GOT3 (cell line): ENCODE data around the gene SMG5.
"Not testable (repeated sequence)": the region's sequence is repeated elsewhere in the genome, so short reads cannot be mapped to it uniquely, and the experiment has no call there.

ENCODE experiments used
- DNase-seq: peaks from one replicate; lab custom pipeline; 2025; ENCODE audit warnings: mixed read lengths; lab: John Stamatoyannopoulos, UW

Gene SMG5

DNA sequence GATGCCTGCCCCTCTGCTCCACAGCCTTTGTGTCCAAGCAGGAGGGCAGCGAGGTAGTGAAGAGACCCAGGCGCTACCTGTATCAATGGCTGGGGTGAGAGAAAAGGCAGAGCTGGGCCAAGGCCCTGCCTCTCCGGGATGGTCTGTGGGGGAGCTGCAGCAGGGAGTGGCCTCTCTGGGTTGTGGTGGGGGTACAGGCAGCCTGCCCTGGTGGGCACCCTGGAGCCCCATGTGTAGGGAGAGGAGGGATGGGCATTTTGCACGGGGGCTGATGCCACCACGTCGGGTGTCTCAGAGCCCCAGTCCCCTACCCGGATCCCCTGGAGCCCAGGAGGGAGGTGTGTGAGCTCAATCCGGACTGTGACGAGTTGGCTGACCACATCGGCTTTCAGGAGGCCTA is 39.9 kb downstream of the SMG5 start:
- DNase-seq = no peak

- no peak for DNase-seq
These were observed 40.7 kb downstream of the SMG5 start, which contains the start of gene BGLAP for GRCh38 chr1:156241926-156242325. Gene BGLAP (plus strand): TSS chr1:156242184. CDS start chr1:156242232, 48 bp downstream.

- DNase-seq = no peak
These were observed 41.3 kb downstream of the SMG5 start for GRCh38 chr1:156241311-156241811.

GRCh38 chr1:156238248-156238647 is 44.4 kb downstream of the SMG5 start:
- DNase-seq = no peak

DNA sequence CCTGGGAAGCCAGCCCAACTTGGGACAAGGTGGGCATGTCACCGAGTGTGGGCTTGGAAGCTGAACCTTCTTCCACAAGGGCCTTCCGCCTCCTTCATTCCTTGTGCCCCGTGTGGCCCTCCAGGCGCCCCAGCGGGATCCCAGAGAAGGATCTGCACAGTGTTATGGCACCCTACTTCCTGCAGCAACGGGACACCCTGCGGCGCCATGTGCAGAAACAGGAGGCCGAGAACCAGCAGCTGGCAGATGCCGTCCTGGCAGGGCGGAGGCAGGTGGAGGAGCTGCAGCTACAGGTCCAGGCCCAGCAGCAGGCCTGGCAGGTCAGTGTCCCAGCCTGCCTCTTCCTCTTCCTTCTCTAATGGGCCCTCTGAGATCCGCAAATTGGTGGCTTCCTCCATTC is 46.5 kb downstream of the SMG5 start:
- no peak for DNase-seq

DNA sequence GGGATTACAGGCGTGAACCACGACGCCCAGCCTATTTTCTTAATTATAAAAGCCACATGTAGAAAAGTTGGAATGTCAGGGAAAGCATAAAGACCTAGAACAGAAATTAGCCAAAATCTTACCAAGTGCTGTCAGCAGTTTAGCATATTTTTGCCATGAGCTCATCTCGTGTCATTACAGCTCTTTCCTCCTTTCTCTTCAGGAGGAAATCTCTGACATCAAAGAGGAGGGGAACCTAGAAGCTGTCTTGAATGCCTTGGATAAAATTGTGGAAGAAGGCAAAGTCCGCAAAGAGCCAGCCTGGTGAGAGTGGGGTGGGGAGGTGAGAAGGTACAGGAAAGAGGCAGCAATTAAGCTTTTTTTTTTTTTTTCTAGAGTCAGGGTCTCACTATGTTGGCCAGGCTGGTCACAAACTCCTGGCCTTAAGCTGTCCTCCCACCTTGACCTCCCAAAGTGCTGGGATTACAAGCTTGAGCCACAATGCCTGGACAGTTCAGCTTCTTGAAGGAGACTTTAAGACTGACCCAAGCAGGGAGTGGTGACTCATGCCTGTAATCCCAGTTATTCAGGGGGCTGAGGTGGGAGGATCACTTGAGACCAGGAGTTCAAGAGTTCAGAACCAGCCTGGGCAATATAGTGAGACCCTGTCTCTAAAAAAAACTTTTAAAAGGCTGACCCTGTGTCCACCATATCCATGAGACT is 49.0 kb downstream of the SMG5 start:
- no peak for DNase-seq

DNA sequence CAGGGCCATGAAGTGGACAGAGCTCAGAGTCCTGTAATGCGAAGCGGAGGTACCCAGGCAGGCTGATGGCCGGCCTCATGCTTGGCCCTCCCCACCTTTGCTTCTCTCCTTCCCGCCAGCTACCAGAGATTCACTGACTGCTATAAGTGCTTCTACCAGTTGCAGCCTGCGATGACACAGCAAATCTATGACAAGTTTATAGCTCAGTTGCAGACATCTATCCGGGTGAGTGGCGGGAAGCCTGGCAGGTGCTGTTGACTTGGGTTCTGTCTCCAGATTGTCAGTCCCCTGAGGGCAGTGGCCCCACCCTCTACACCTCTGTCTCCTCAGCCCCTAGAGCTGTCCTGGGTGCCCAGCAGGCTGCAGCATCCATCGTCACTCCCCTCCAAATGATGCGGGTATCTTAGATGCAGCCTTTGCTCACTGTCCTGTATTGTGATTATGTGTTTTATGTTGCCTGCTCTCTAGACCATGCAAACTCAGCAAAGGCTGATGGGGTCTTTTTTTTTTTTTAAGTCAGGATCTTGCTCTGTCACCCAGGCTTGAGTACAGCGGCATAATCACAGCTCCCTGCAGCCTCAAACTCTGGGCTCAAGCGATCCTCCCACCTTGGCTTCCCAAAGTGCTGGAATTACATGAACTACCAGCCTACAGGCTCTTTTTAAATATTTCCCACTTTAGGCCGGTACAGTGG is 50.3 kb downstream of the SMG5 start:
- no peak for DNase-seq

GRCh38 chr1:156230473-156230837 is 52.2 kb downstream of the SMG5 start:
- DNase-seq = no peak

DNA sequence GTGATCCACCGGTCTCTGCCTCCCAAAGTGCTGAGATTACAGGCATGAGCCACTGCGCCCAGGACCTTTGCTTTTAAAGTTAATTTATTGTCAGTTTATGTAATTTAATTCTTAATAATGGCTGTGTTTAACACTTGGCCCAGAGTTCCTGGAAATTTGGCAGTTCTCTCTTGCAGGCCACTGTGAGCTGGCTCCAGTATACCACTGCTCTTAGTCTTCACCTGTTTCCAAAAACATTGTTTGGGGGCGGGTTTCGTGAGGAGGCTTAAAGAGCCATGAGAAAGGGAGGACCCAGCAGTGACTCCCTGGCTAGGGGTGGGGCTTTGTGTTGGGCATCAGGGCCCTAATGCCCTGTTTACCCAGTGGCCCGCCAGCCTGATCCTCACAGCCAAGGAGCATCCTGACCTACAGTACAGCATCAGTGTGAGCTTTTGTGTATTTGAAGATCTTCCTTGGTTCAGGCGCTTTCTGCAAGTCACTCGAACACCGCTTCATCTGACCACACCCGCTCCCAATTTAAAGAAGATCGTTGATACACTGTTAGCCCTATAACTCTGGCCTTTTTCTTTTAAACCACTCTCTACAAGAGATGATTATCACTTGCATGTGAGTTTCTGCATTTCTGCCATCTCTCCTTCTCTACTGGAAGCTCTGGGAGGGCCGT is 52.7 kb downstream of the SMG5 start:
- DNase-seq = no peak

DNA sequence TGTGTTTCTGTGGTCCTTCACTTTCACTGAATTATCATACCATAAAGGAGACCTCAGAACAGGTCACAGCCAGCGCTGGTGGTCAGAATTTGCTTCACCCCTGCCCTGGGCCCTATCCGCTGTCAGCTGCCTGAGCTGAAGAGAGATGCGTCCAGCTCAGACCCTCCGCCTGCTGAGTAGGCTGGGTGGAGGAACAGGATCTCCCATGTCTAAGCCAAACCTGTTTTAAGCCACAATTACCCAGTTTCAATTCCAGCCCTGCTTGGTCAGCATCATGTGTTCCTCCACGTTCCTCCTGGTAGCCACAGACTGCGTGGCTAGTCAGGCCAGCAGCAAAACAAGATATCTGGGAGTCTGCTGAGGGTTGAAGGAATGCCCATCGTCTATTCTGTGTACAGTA is 54.1 kb downstream of the SMG5 start:
- no peak for DNase-seq

DNA sequence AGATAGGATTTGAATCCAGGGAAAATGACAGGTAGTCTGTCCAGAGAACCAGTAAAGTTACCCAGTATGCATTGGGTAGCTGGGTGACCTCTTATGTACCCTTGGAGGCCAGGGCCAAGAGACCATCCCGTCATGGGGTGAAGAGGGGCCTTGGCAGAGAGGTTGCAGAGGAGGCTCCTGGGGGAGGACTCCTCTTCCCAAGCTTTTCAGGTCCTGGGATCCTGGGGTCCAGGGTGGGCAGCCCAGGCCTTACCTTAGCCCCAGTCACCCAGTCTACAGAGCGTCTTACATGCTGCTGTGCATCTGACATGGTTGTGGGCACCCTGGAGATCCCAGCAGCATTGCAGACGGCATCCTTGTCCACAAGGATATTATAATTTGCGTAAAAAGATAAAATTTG is 55.8 kb downstream of the SMG5 start:
- no peak for DNase-seq

DNA sequence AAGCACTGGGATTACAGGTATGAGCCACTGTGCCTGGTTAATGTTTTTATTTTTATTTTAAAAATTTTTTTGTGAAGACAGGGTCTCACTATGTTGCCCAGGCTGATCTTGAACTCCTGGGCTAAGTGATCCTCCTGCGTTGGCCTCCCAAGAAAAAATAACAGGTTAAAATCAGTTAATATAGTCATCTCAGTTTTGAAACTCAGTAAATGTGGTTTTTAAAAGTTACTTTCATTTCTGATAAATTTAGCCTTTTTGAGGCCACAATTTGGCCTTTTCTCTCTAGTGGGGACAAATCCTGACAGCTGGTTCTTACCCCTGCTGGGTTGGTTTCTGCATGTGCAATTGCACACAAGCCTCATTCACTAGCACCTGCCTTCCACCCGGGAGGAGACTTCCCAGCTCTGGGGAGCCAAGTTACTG is 56.5 kb downstream of the SMG5 start:
- DNase-seq = no peak

GRCh38 chr1:156225677-156226014 is 57.0 kb downstream of the SMG5 start:
- no peak for DNase-seq

DNA sequence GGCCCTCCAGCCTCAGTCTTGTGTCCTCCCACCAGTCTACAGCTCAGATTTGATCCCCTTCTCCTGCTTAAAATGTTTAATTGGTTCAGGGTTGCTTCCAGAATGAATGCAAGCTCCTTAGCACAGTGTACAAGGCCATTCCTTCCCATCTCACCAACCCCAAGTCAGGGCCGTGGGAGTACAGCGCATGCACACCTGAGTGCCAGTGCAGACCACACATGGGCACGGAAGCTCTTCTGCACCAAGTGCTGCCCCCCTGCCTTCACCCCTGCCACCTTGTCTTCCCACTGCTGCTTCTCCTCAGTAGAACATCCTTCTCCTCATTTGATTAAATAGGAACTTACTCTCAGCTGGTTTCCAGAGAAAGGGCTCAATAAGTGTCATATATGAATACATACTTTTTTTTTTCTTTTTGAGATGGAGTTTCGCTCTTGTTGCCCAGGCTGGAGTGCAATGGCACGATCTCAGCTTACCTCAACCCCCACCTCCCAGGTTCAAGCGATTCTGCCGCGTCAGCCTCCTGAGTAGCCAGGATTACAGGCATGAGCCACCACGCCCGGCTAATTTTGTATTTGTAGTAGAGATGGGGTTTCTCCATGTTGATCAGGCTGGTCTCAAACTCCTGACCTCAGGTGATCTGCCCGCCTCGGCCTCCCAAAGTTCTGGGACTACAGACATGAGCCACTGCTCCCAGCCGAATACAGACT is 60.5 kb downstream of the SMG5 start:
- no peak for DNase-seq

DNA sequence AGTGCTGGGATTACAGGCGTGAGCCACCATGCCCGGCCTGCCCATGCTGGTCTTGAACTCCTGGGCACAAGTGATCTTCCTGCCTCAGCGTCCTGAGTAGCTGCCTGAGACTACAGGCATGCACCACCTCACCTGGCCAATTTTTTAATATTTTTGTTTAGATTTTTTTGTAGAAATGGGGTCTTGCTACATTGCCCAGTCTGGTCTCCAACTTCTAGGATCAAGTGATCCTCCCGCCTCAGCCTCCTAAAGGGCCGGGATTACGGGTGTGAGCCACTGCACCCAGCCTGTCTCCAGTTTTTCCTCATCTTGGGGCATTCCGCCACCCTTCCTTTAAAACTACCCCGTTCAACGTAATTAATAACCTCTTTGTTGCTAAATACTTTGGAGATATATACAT is 62.4 kb downstream of the SMG5 start:
- DNase-seq = no peak

GRCh38 chr1:156217871-156218270 is 64.8 kb downstream of the SMG5 start:
- DNase-seq = no peak

DNA sequence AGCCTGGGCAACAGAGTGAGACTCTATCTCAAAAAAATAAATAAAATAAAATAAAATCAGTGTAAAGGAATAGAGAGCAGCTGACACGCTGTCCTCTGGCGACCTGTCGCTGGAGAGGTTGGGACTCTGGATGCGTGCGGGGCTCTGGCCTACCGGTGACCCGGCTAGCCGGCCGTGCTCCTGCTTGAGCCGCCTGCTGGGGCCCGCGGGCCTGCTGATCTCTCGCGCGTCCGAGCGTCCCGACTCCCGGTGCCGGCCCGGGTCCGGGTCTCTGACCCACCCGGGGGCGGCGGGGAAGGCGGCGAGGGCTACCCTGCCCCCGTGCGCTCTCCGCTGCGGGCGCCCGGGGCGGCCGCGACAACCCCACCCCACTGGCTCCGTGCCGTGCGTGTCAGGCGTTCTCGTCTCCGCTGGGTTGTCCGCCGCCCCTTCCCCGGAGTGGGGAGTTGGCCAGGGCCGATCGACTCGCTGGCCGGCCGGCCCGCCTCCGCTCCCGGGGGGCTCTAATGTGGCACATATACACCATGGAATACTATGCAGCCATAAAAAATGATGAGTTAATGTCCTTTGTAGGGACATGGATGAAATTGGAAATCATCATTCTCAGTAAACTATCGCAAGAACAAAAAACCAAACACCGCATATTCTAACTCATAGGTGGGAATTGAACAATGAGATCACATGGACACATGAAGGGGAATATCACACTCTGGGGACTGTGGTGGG is 66.1 kb downstream of the SMG5 start:
- not testable (repeated sequence) for DNase-seq

GRCh38 chr1:156214024-156214748 is 68.4 kb downstream of the SMG5 start:
- no peak for DNase-seq

GRCh38 chr1:156213644-156213966 is 69.0 kb downstream of the SMG5 start:
- DNase-seq = no peak

GRCh38 chr1:156212833-156213643 is 69.6 kb downstream of the SMG5 start, which contains the start of gene PMF1:
Gene PMF1 (plus strand): TSS chr1:156213007. CDS start chr1:156213016, 9 bp downstream.
- peak; percentile 89 for DNase-seq
